IgD-negative memory B cell (primary cell): Measurements from ENCODE around the gene DNASE1L2. TPM values are rescaled to one million over a fixed set of nuclear protein-coding genes. Genes with fewer than 3 reads are reported as not detected.

Source experiments
- H3K27ac Mint-ChIP-seq, 3 donors: one replicate each; pipeline ENCODE4 v1.8.0; 2020 to 2022; ENCODE audit warnings: mild to moderate bottlenecking in 3 of 3, mixed read lengths in 3 of 3, moderate library complexity in 1 of 3
- H3K27me3 Mint-ChIP-seq: one replicate; pipeline ENCODE4 v1.8.0; 2021; ENCODE audit warnings: mixed read lengths
- H3K36me3 Mint-ChIP-seq: one replicate; pipeline ENCODE4 v1.8.0; 2020; ENCODE audit warnings: mild to moderate bottlenecking, mixed read lengths
- H3K4me1 Mint-ChIP-seq, 3 donors: one replicate each; pipeline ENCODE4 v1.8.0; 2020 to 2022; ENCODE audit warnings: mixed read lengths in 3 of 3, mild to moderate bottlenecking in 1 of 3
- H3K4me3 Mint-ChIP-seq, 4 donors: one replicate each; pipeline ENCODE4 v1.8.0; 2020 to 2022; ENCODE audit warnings: mild to moderate bottlenecking in 4 of 4, mixed read lengths in 4 of 4, moderate library complexity in 3 of 4
- H3K9me3 Mint-ChIP-seq, 3 donors: one replicate each; pipeline ENCODE4 v1.8.0; 2020 to 2021; ENCODE audit warnings: mixed read lengths in 3 of 3, mild to moderate bottlenecking in 1 of 3
- polyA plus RNA-seq: library from polyadenylated mRNA; unstranded; fragments of 300-500 nt; fragmentation: Illumina TruSeq; gene quantifications from one replicate; pipeline ENCODE4 v1.2.3, GENCODE V29; 2021

The DNASE1L2 gene
- polyA plus RNA-seq, 1 donor from 2014 or later, result not detected

- Mint-ChIP-seq H3K9me3 (no peaks in the 10 kb centered on the region), H3K4me3 (no peak overlapping the region), H3K4me1 (no peaks in the 10 kb centered on the region), H3K27me3 (no peaks in the 10 kb centered on the region), H3K27ac (no peak overlapping the region), H3K36me3 (peaks cover 3% of the 10 kb centered on the region)
These were observed 50.3 kb downstream of the DNASE1L2 start for GRCh38 chr16:2286550-2286949.

GRCh38 chr16:2287916-2288547, 51.8 kb downstream of the DNASE1L2 start:
- Mint-ChIP-seq H3K4me1 (no peaks in the 10 kb centered on the region), H3K4me3 (no peak overlapping the region), H3K27me3 (no peaks in the 10 kb centered on the region), H3K36me3 (peaks cover 3% of the 10 kb centered on the region), H3K27ac (no peak overlapping the region), H3K9me3 (no peaks in the 10 kb centered on the region)

Other genes with a start within 250 kb of the DNASE1L2 start
- 4.9 TPM for gene SYNGR3, start 246.5 kb upstream of the DNASE1L2 start, polyA plus RNA-seq
- 11.0 TPM for gene ZNF598, start 226.6 kb upstream of the DNASE1L2 start, polyA plus RNA-seq
- gene NPW, start 216.7 kb upstream of the DNASE1L2 start, polyA plus RNA-seq, result not detected
- gene NHERF2, start 209.5 kb upstream of the DNASE1L2 start, polyA plus RNA-seq, result not detected
- 35.2 TPM for gene NTHL1, start 188.6 kb upstream of the DNASE1L2 start, polyA plus RNA-seq
- gene TSC2, start 188.5 kb upstream of the DNASE1L2 start, polyA plus RNA-seq, result 30.3 TPM
- 7.4 TPM for gene PKD1, start 100.5 kb upstream of the DNASE1L2 start, polyA plus RNA-seq
- gene RAB26, start 87.8 kb upstream of the DNASE1L2 start, polyA plus RNA-seq, result 0.41 TPM
- gene TRAF7, start 80.7 kb upstream of the DNASE1L2 start, polyA plus RNA-seq, result 7.0 TPM
- gene CASKIN1, start 39.8 kb upstream of the DNASE1L2 start, polyA plus RNA-seq, result not detected
- gene MLST8, start 31.0 kb upstream of the DNASE1L2 start, polyA plus RNA-seq, result 44.1 TPM
- 0.35 TPM for gene BRICD5, start 25.6 kb upstream of the DNASE1L2 start, polyA plus RNA-seq
- gene PGP, start 21.6 kb upstream of the DNASE1L2 start, polyA plus RNA-seq, result 6.4 TPM
- gene E4F1, start 12.9 kb upstream of the DNASE1L2 start, polyA plus RNA-seq, result 23.2 TPM
- 65.1 TPM for gene ECI1, start 15.1 kb downstream of the DNASE1L2 start, polyA plus RNA-seq
- 330 TPM for gene RNPS1, start 31.7 kb downstream of the DNASE1L2 start, polyA plus RNA-seq
- 1.7 TPM for gene ABCA3, start 104.3 kb downstream of the DNASE1L2 start, polyA plus RNA-seq
- 5.6 TPM for gene CCNF, start 193.0 kb downstream of the DNASE1L2 start, polyA plus RNA-seq
- gene TEDC2, start 223.7 kb downstream of the DNASE1L2 start, polyA plus RNA-seq, result 1.0 TPM
- gene NTN3, start 234.9 kb downstream of the DNASE1L2 start, polyA plus RNA-seq, result not detected
- 3.3 TPM for gene TBC1D24, start 238.7 kb downstream of the DNASE1L2 start, polyA plus RNA-seq